MM.1S (cell line): ENCODE measurements around the gene BCL11A.

Source experiments
- CTCF ChIP-seq: fragments of 300-600 bp; sonication (generic); IDR thresholded peaks from 2 replicates; pipeline ENCODE4 v1.5.1; 2016; ENCODE audit warnings: antibody characterized with exemption, low read length, mixed read lengths
- EZH2 ChIP-seq: fragments of 300-600 bp; sonication (generic); optimal IDR thresholded peaks from 2 replicates; pipeline ENCODE3; 2017; ENCODE audit warnings: low read depth, mild to moderate bottlenecking, antibody characterized with exemption, low read length, mixed read lengths

- TF ChIP-seq EZH2 (no peak), CTCF (no peak)
Observed at GRCh38 chr2:60437080-60437696, 116.3 kb downstream of the BCL11A start.
